WTC11 (cell line): Measurements from ENCODE around the gene ACOT9.

Experiments
- JUN ChIP-seq: sonication (generic); formaldehyde crosslinking; IDR thresholded peaks from 2 replicates; pipeline ENCODE4 v1.8.0; 2023; ENCODE audit warnings: mild to moderate bottlenecking, missing genetic modification reagents
- TEAD1 ChIP-seq: sonication (generic); formaldehyde crosslinking; IDR thresholded peaks from 2 replicates; pipeline ENCODE4 v1.8.0; 2022; ENCODE audit warnings: mild to moderate bottlenecking, missing genetic modification reagents
- TF ChIP-seq, protein P1 (sequence below): fragments of 250-450 bp; sonication (Bioruptor Pico); IDR thresholded peaks from 2 replicates; pipeline ENCODE4 v1.9.0; 2021; ENCODE audit warnings: mild to moderate bottlenecking, borderline replicate concordance
- TF ChIP-seq, protein P2 (sequence below): sonication (generic); formaldehyde crosslinking; IDR thresholded peaks from 2 replicates; pipeline ENCODE4 v1.8.0; 2022; ENCODE audit warnings: mild to moderate bottlenecking, missing genetic modification reagents
- TF ChIP-seq, protein P3 (sequence below): fragments of 200-600 bp; IDR thresholded peaks from 2 replicates; pipeline ENCODE4 v1.8.0; 2022; ENCODE audit warnings: antibody characterized with exemption

DNA sequence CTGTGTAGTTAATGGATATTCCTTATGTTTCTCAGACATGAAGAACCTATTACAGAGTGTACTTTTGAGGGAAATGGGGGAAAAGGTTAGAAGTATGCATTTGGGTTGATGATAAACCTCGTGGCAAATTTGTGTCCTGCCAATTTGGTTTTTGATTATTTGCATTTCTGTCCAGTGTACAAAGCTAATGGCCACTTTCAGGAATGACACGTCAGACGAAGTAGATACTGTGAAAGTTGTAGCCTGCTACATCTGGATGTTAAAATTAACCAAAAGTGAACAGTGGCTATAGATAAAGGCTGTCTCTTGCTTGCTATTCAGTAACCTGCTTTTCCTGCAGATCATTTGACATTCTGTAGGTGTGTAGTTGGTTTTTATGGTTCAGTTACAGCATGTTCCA, 74.7 kb downstream of the ACOT9 start:
- TF ChIP-seq TEAD1 (no peak), JUN (CRISPR knock-in tag) (no peak)
- TF ChIP-seq, protein P1, sequence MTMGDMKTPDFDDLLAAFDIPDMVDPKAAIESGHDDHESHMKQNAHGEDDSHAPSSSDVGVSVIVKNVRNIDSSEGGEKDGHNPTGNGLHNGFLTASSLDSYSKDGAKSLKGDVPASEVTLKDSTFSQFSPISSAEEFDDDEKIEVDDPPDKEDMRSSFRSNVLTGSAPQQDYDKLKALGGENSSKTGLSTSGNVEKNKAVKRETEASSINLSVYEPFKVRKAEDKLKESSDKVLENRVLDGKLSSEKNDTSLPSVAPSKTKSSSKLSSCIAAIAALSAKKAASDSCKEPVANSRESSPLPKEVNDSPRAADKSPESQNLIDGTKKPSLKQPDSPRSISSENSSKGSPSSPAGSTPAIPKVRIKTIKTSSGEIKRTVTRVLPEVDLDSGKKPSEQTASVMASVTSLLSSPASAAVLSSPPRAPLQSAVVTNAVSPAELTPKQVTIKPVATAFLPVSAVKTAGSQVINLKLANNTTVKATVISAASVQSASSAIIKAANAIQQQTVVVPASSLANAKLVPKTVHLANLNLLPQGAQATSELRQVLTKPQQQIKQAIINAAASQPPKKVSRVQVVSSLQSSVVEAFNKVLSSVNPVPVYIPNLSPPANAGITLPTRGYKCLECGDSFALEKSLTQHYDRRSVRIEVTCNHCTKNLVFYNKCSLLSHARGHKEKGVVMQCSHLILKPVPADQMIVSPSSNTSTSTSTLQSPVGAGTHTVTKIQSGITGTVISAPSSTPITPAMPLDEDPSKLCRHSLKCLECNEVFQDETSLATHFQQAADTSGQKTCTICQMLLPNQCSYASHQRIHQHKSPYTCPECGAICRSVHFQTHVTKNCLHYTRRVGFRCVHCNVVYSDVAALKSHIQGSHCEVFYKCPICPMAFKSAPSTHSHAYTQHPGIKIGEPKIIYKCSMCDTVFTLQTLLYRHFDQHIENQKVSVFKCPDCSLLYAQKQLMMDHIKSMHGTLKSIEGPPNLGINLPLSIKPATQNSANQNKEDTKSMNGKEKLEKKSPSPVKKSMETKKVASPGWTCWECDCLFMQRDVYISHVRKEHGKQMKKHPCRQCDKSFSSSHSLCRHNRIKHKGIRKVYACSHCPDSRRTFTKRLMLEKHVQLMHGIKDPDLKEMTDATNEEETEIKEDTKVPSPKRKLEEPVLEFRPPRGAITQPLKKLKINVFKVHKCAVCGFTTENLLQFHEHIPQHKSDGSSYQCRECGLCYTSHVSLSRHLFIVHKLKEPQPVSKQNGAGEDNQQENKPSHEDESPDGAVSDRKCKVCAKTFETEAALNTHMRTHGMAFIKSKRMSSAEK (CRISPR knock-in tag): no peak
- TF ChIP-seq, protein P2, sequence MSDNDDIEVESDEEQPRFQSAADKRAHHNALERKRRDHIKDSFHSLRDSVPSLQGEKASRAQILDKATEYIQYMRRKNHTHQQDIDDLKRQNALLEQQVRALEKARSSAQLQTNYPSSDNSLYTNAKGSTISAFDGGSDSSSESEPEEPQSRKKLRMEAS (CRISPR knock-in tag): no peak
- TF ChIP-seq, protein P3, sequence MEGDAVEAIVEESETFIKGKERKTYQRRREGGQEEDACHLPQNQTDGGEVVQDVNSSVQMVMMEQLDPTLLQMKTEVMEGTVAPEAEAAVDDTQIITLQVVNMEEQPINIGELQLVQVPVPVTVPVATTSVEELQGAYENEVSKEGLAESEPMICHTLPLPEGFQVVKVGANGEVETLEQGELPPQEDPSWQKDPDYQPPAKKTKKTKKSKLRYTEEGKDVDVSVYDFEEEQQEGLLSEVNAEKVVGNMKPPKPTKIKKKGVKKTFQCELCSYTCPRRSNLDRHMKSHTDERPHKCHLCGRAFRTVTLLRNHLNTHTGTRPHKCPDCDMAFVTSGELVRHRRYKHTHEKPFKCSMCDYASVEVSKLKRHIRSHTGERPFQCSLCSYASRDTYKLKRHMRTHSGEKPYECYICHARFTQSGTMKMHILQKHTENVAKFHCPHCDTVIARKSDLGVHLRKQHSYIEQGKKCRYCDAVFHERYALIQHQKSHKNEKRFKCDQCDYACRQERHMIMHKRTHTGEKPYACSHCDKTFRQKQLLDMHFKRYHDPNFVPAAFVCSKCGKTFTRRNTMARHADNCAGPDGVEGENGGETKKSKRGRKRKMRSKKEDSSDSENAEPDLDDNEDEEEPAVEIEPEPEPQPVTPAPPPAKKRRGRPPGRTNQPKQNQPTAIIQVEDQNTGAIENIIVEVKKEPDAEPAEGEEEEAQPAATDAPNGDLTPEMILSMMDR: no peak
